Right renal cortex interstitium (tissue), 3 donors: ENCODE data around the gene RPTOR. TPM values are rescaled to one million over a fixed set of nuclear protein-coding genes. Genes with fewer than 3 reads are reported as not detected.

Source experiments
- DNase-seq, 3 donors: peaks; one replicate each; pipeline ENCODE4 v3.0.0-alpha.2; 2013; ENCODE audit warnings: low read depth in 3 of 3, low spot score in 2 of 3
- polyA plus RNA-seq, 3 donors: library from polyadenylated mRNA; unstranded; fragments of 120-200 nt; gene quantifications; one replicate each; pipeline ENCODE4 v1.2.1, GENCODE V29; 2013; ENCODE audit not compliant: insufficient read length in 3 of 3

Gene RPTOR
- polyA plus RNA-seq, 3 donors = 16.7 to 18.7 (median 17.1) TPM

- DNase-seq = no peak
These were observed 33.1 kb upstream of the RPTOR start for GRCh38 chr17:80511222-80512180.

GRCh38 chr17:80512233-80512632 is 32.4 kb upstream of the RPTOR start:
- no peak for DNase-seq

- DNase-seq = no peak
These were observed 31.4 kb upstream of the RPTOR start for GRCh38 chr17:80513201-80513600.

GRCh38 chr17:80513892-80514291 is 30.7 kb upstream of the RPTOR start:
- DNase-seq = no peak

- no peak for DNase-seq
These were observed 28.3 kb upstream of the RPTOR start for GRCh38 chr17:80516171-80516932.

- no peak for DNase-seq
These were observed 27.0 kb upstream of the RPTOR start for GRCh38 chr17:80517641-80518040.

- DNase-seq = no peak
These were observed 26.2 kb upstream of the RPTOR start for GRCh38 chr17:80518392-80518791.

GRCh38 chr17:80519091-80519781 is 25.4 kb upstream of the RPTOR start:
- DNase-seq = no peak

GRCh38 chr17:80520810-80521455 is 23.7 kb upstream of the RPTOR start:
- DNase-seq = no peak

- DNase-seq = no peak
These were observed 21.4 kb upstream of the RPTOR start for GRCh38 chr17:80523054-80523744.

- DNase-seq = no peak
These were observed 20.5 kb upstream of the RPTOR start for GRCh38 chr17:80523956-80524712.

- DNase-seq = no peak
These were observed 18.3 kb upstream of the RPTOR start for GRCh38 chr17:80526116-80526910.

GRCh38 chr17:80527016-80527645 is 17.5 kb upstream of the RPTOR start:
- DNase-seq = no peak

GRCh38 chr17:80528536-80528935 is 16.1 kb upstream of the RPTOR start:
- no peak for DNase-seq

- DNase-seq = no peak
These were observed 15.3 kb upstream of the RPTOR start for GRCh38 chr17:80529104-80529903.

- no peak for DNase-seq
These were observed 14.7 kb upstream of the RPTOR start for GRCh38 chr17:80529904-80530292.

- DNase-seq = no peak
These were observed 13.2 kb upstream of the RPTOR start for GRCh38 chr17:80531400-80531799.
